ENCODE results near the gene CCDC146.

Gene CCDC146

GRCh38 chr7:77202481-77202976 lies 80.1 kb downstream of the CCDC146 start:
- Histone ChIP-seq H3K9ac (ENCODE audit: low read depth, low read length) (no peak overlapping the region), H3K4me1 (ENCODE audit: insufficient read depth, low read length) (peaks cover 33% of the 10 kb centered on the region), H3K9me3 (ENCODE audit: insufficient read depth, low read length, severe bottlenecking) (no peaks in the 10 kb centered on the region), H4K20me1 (ENCODE audit: insufficient read depth, low read length) (no peaks in the 10 kb centered on the region), H3K4me3 (ENCODE audit: low read depth in 1 of 2, low read length in 2 of 2) (no peak overlapping the region), H3K4me2 (ENCODE audit: insufficient read depth, low read length) (no peak overlapping the region), H3K27me3 (ENCODE audit: insufficient read depth, low read length, poor library complexity) (no peaks in the 10 kb centered on the region), H3K36me3 (ENCODE audit: insufficient read depth, low read length) (no peaks in the 10 kb centered on the region), H3K79me2 (ENCODE audit: insufficient read depth, low read length) (no peaks in the 10 kb centered on the region), H2AFZ (ENCODE audit: low read depth, low read length) (no peak overlapping the region), H3K27ac (ENCODE audit: low read length) (no peak overlapping the region)
- no peak for DNase-seq
- TF ChIP-seq EZH2 (IDR thresholded peaks at IDR 0.05; ENCODE audit: borderline replicate concordance, low read depth, low read length, severe bottlenecking) (no peak), CTCF (IDR thresholded peaks at IDR 0.05; ENCODE audit: borderline replicate concordance, extremely low read depth, low read length, poor library complexity, severe bottlenecking) (no peak)
- ATAC-seq (ENCODE audit: insufficient read depth, low read depth) = no peak

DNA sequence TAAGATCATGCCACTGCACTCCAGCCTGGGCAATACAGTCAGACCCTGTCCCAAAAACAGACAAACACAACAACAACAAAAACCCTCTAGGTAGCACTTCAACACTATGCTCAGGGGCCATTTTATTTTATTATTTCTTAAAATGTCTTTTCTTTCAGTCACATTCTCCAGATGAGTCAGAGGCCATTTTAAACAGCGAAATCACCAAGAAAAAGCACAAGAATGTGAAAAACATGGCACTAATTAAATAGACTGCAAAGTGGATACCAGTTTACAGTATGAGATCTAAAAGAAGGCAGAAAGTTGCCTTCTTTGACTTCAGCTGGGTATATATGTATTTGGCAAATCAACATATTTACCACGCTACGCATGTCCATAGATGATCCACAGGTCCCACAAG lies 83.3 kb downstream of the CCDC146 start:
- H3K27ac ChIP-seq (ENCODE audit: low read length) = no peak overlapping the region

DNA sequence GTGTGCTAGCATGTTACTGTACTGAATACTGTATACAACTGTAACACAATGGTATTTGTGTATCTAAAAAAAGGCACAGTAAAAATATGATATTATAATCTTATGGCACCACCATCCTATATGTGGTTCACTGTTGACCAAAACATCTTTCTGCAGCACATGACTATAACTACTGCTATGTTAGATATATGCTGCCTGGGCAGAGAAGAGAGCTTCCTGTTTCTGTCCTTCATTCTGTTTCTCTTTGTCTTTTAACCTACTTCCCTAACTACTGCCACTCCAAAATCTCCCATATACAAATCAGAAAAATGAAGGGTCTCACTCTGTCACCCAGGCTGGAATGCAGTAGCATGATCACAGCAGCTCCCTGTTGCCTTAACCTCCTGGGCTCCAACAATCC lies 86.0 kb downstream of the CCDC146 start:
- no peak overlapping the region for H3K4me3 ChIP-seq (ENCODE audit: low read depth in 1 of 2, low read length in 2 of 2)
- no peak overlapping the region for H3K4me2 ChIP-seq (ENCODE audit: insufficient read depth, low read length)
- H2AFZ ChIP-seq (ENCODE audit: low read depth, low read length) = no peak overlapping the region
- no peak for TF ChIP-seq CTCF (IDR thresholded peaks at IDR 0.05; ENCODE audit: borderline replicate concordance, extremely low read depth, low read length, poor library complexity, severe bottlenecking)
- no peaks in the 10 kb centered on the region for H3K27me3 ChIP-seq (ENCODE audit: insufficient read depth, low read length, poor library complexity)
- no peaks in the 10 kb centered on the region for H4K20me1 ChIP-seq (ENCODE audit: insufficient read depth, low read length)
- no peak for ATAC-seq (ENCODE audit: insufficient read depth, low read depth)
- DNase-seq = no peak
- H3K79me2 ChIP-seq (ENCODE audit: insufficient read depth, low read length) = no peaks in the 10 kb centered on the region
- H3K9ac ChIP-seq (ENCODE audit: low read depth, low read length) = no peak overlapping the region
- H3K36me3 ChIP-seq (ENCODE audit: insufficient read depth, low read length) = peaks cover 10% of the 10 kb centered on the region; the same call in 1 of the 2 replicates
- H3K4me1 ChIP-seq (ENCODE audit: insufficient read depth, low read length) = no peaks in the 10 kb centered on the region
- no peak overlapping the region for H3K27ac ChIP-seq (ENCODE audit: low read length)
- peaks cover 22% of the 10 kb centered on the region for H3K9me3 ChIP-seq (ENCODE audit: insufficient read depth, low read length, severe bottlenecking)

More for the DNA sequence above, 83.3 kb downstream of the CCDC146 start:
- Histone ChIP-seq H3K36me3 (ENCODE audit: insufficient read depth, low read length) (peaks cover 10% of the 10 kb centered on the region; the same call in 1 of the 2 replicates), H3K4me1 (ENCODE audit: insufficient read depth, low read length) (peaks cover 4% of the 10 kb centered on the region; the same call in 1 of the 2 replicates), H4K20me1 (ENCODE audit: insufficient read depth, low read length) (no peaks in the 10 kb centered on the region), H2AFZ (ENCODE audit: low read depth, low read length) (no peak overlapping the region), H3K4me2 (ENCODE audit: insufficient read depth, low read length) (no peak overlapping the region), H3K79me2 (ENCODE audit: insufficient read depth, low read length) (no peaks in the 10 kb centered on the region), H3K9ac (ENCODE audit: low read depth, low read length) (no peak overlapping the region), H3K9me3 (ENCODE audit: insufficient read depth, low read length, severe bottlenecking) (peaks cover 22% of the 10 kb centered on the region), H3K4me3 (ENCODE audit: low read depth in 1 of 2, low read length in 2 of 2) (no peak overlapping the region), H3K27me3 (ENCODE audit: insufficient read depth, low read length, poor library complexity) (no peaks in the 10 kb centered on the region)
- DNase-seq = no peak
- no peak for ATAC-seq (ENCODE audit: insufficient read depth, low read depth)
- TF ChIP-seq CTCF (IDR thresholded peaks at IDR 0.05; ENCODE audit: borderline replicate concordance, extremely low read depth, low read length, poor library complexity, severe bottlenecking) = no peak
- no peak for TF ChIP-seq EZH2 (IDR thresholded peaks at IDR 0.05; ENCODE audit: borderline replicate concordance, low read depth, low read length, severe bottlenecking)
